Measurements from ENCODE around the gene MPEG1.

MPEG1 gene

GRCh38 chr11:59255281-59255680 is 42.6 kb upstream of the MPEG1 start:
- no peak for TF ChIP-seq CTCF (IDR thresholded peaks at IDR 0.05; ENCODE audit: extremely low read depth, insufficient read depth, missing control alignments)
- no peak for DNase-seq (ENCODE audit: low spot score)
- in situ Hi-C loops (cut with MboI; ENCODE audit: low pct_unique_long_range_greater_than_20kb, low sequenced_read_pairs, unreplicated experiment), result no loop called here

- TF ChIP-seq CTCF (IDR thresholded peaks at IDR 0.05; ENCODE audit: extremely low read depth, insufficient read depth, missing control alignments), result no peak
- in situ Hi-C loops (cut with MboI; ENCODE audit: low pct_unique_long_range_greater_than_20kb, low sequenced_read_pairs, unreplicated experiment), result no loop called here
- no peak for DNase-seq (ENCODE audit: low spot score)
These were observed 41.6 kb upstream of the MPEG1 start for GRCh38 chr11:59254286-59254685.

- in situ Hi-C loops (cut with MboI; ENCODE audit: low pct_unique_long_range_greater_than_20kb, low sequenced_read_pairs, unreplicated experiment), result no loop called here
- TF ChIP-seq CTCF (IDR thresholded peaks at IDR 0.05; ENCODE audit: extremely low read depth, insufficient read depth, missing control alignments), result no peak
- no peak for DNase-seq (ENCODE audit: low spot score)
These were observed 40.3 kb upstream of the MPEG1 start for GRCh38 chr11:59253001-59253400.

- in situ Hi-C loops (cut with MboI; ENCODE audit: low pct_unique_long_range_greater_than_20kb, low sequenced_read_pairs, unreplicated experiment), result no loop called here
- DNase-seq (ENCODE audit: low spot score), result no peak
- TF ChIP-seq CTCF (IDR thresholded peaks at IDR 0.05; ENCODE audit: extremely low read depth, insufficient read depth, missing control alignments), result no peak
These were observed 36.8 kb upstream of the MPEG1 start for GRCh38 chr11:59249535-59249934.

GRCh38 chr11:59247531-59248227 is 35.0 kb upstream of the MPEG1 start:
- DNase-seq (ENCODE audit: low spot score), result no peak
- in situ Hi-C loops (cut with MboI; ENCODE audit: low pct_unique_long_range_greater_than_20kb, low sequenced_read_pairs, unreplicated experiment), result no loop called here
- no peak for TF ChIP-seq CTCF (IDR thresholded peaks at IDR 0.05; ENCODE audit: extremely low read depth, insufficient read depth, missing control alignments)

- TF ChIP-seq CTCF (IDR thresholded peaks at IDR 0.05; ENCODE audit: extremely low read depth, insufficient read depth, missing control alignments), result no peak
- in situ Hi-C loops (cut with MboI; ENCODE audit: low pct_unique_long_range_greater_than_20kb, low sequenced_read_pairs, unreplicated experiment), result no loop called here
- DNase-seq (ENCODE audit: low spot score), result no peak
These were observed 30.9 kb upstream of the MPEG1 start for GRCh38 chr11:59243633-59244032.

All from GM13977 (cell line).